GM12801 (cell line): ENCODE measurements around the gene SLC7A6OS.

Source experiments
- TF ChIP-seq, protein P1 (sequence below): IDR thresholded peaks from one replicate; pipeline ENCODE4 v1.5.1; 2011; ENCODE audit warnings: control low read depth; ENCODE audit not compliant: insufficient read length; ENCODE audit errors: extremely low read depth

Gene SLC7A6OS

DNA sequence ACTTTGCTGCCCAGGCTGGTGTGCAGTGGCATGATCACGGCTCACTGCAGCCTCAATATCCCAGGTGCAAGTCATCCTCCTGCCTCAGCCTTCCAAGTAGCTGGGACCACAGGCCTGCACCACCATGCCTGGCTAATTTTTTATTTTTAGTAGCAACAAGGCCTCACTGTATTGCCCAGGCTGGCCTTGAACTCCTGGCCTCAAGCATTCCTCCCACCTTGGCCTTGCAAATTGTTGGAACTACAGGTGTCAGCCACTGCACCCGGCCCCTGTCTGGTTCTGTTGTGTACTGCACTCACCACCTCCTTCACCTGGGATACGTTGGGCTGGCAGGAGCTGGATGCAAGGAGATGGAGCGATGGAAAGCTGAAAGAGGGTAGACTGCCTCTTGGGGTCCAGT is 57.0 kb downstream of the SLC7A6OS start:
- TF ChIP-seq, protein P1, sequence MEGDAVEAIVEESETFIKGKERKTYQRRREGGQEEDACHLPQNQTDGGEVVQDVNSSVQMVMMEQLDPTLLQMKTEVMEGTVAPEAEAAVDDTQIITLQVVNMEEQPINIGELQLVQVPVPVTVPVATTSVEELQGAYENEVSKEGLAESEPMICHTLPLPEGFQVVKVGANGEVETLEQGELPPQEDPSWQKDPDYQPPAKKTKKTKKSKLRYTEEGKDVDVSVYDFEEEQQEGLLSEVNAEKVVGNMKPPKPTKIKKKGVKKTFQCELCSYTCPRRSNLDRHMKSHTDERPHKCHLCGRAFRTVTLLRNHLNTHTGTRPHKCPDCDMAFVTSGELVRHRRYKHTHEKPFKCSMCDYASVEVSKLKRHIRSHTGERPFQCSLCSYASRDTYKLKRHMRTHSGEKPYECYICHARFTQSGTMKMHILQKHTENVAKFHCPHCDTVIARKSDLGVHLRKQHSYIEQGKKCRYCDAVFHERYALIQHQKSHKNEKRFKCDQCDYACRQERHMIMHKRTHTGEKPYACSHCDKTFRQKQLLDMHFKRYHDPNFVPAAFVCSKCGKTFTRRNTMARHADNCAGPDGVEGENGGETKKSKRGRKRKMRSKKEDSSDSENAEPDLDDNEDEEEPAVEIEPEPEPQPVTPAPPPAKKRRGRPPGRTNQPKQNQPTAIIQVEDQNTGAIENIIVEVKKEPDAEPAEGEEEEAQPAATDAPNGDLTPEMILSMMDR = no peak

DNA sequence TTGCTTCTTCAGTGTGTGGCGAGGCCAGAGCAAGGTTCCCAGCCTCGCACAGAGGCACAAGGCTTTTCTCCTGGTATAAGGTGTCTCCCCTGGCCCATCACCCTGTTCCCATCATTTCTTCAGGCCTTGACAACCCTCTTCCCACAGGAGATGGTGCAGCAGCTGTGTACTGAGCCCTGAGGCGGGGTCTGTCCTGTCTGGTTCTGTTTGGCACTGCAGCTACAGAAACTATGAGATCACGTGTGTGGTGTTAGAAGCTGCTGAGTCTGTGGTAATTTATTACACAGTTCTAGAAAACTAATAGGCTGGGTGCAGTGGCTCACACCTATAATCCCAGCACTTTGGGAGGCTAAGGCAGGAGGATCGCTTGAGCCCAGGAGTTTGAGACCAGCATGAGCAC is 58.4 kb downstream of the SLC7A6OS start:
- TF ChIP-seq, protein P1 = no peak

DNA sequence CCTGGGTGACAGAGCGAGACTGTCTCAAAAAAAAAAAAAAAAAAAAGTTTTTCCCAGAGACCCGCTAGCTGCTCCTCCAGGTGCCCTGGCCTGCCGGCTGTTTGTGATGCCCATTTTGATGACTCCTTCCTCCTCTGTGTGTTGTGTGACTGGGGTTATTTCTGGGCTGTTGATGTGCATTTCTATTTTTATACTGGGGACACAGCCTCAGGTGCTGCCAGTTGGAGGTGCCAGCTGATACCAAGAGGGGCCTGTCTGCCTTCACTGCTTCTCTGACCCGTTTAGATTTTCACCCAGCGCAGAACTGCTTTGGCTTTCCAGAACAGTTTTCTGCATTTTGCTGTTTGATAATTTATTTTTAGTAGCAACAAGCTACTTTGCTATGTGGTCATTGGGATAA is 58.9 kb downstream of the SLC7A6OS start:
- TF ChIP-seq, protein P1 = no peak

DNA sequence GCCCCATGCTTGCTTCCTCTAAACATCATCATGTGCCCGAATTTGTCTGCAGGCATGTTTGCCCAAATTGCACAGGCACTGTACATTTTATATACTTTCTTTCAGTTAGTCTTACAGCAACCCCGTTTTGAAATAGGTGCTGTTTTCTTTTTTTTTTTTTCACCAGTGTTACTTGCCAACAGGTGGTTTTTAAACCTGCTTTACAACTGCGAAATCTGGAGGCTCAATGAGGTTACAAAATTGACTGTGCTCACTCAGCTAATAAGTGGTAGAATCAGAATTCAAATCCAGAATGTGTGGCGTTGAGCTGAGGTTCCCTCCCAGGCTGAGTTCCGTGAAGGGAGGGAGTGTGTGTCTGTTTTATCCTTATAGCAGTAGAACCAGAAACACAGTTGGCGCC is 59.8 kb downstream of the SLC7A6OS start:
- TF ChIP-seq, protein P1 = no peak

DNA sequence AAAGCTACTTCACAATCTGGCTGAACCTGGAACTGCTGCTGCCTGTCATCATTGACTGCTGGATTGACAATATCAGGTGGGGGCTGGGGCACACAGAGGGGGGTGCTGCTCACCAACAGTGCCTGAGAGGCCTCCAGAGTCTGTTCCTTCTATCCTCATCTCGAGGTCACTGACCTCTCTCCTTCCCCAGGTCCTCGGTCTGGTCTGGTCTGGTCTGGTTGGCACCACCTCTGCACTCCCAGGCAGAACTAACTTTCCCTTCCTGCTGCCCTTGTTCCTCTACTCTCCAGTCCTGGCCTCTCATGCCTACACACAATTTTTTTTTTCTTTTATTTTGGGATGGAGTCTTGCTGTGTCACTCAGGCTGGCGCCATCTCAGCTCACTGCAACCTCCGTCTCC is 61.4 kb downstream of the SLC7A6OS start:
- TF ChIP-seq, protein P1 = no peak
